Endothelial cell of hepatic sinusoid (primary cell): ENCODE results near the gene CALCR.
"Not testable (repeated sequence)": the region's sequence is repeated elsewhere in the genome, so short reads cannot be mapped to it uniquely, and the experiment has no call there.

Experiments used
- in situ Hi-C: cut with HindIII; loops from 2 replicates; pipeline ENCODE4 v1.10.0; 2017; ENCODE audit warnings: low sequenced_read_pairs

CALCR gene

GRCh38 chr7:93574646-93575554 lies at the start of gene CALCR:
CALCR (minus strand) TSS chr7:93574724; CDS start chr7:93486981, 87,743 bp downstream.
- in situ Hi-C loops: no loop called here

- in situ Hi-C loops: no loop called here
Observed at GRCh38 chr7:93623816-93624215, 49.3 kb upstream of the CALCR start.

GRCh38 chr7:93622036-93623033 lies 47.8 kb upstream of the CALCR start:
- in situ Hi-C loops: no loop called here

- in situ Hi-C loops: no loop called here
Observed at GRCh38 chr7:93620864-93621263, 46.3 kb upstream of the CALCR start.

GRCh38 chr7:93620057-93620456 lies 45.5 kb upstream of the CALCR start:
- in situ Hi-C loops: no loop called here

- in situ Hi-C loops: no loop called here
Observed at GRCh38 chr7:93601363-93601762, 26.8 kb upstream of the CALCR start.

- in situ Hi-C loops: no loop called here
Observed at GRCh38 chr7:93594250-93594649, 19.7 kb upstream of the CALCR start.

- in situ Hi-C loops: no loop called here
Observed at GRCh38 chr7:93592588-93593266, 18.2 kb upstream of the CALCR start.

GRCh38 chr7:93591224-93592050 lies 16.9 kb upstream of the CALCR start:
- in situ Hi-C loops: not testable (repeated sequence)

- in situ Hi-C loops: not testable (repeated sequence)
Observed at GRCh38 chr7:93586479-93586865, 11.9 kb upstream of the CALCR start.

- in situ Hi-C loops: not testable (repeated sequence)
Observed at GRCh38 chr7:93585694-93586478, 11.4 kb upstream of the CALCR start.

- in situ Hi-C loops: no loop called here
Observed at GRCh38 chr7:93579431-93579830, 4.9 kb upstream of the CALCR start.

- in situ Hi-C loops: no loop called here
Observed at GRCh38 chr7:93578762-93579161, 4.2 kb upstream of the CALCR start.

GRCh38 chr7:93575555-93576399 lies 1.3 kb upstream of the CALCR start:
- in situ Hi-C loops: no loop called here

GRCh38 chr7:93574269-93574645 lies 267 bp downstream of the CALCR start:
- in situ Hi-C loops: no loop called here

- in situ Hi-C loops: no loop called here
Observed at GRCh38 chr7:93569189-93569588, 5.3 kb downstream of the CALCR start.

GRCh38 chr7:93566876-93567275 lies 7.6 kb downstream of the CALCR start:
- in situ Hi-C loops: no loop called here

- in situ Hi-C loops: no loop called here
Observed at GRCh38 chr7:93563584-93563983, 10.9 kb downstream of the CALCR start.
